HG03521 (cell line): Measurements from ENCODE around the gene ANKRD29.

Source experiments
- ATAC-seq: cut with Tn5 transposase; IDR thresholded peaks from one replicate; pipeline ENCODE4 v1.9.1; 2021; ENCODE audit warnings: mild to moderate bottlenecking, moderate library complexity; ENCODE audit not compliant: unreplicated experiment

The ANKRD29 gene

DNA sequence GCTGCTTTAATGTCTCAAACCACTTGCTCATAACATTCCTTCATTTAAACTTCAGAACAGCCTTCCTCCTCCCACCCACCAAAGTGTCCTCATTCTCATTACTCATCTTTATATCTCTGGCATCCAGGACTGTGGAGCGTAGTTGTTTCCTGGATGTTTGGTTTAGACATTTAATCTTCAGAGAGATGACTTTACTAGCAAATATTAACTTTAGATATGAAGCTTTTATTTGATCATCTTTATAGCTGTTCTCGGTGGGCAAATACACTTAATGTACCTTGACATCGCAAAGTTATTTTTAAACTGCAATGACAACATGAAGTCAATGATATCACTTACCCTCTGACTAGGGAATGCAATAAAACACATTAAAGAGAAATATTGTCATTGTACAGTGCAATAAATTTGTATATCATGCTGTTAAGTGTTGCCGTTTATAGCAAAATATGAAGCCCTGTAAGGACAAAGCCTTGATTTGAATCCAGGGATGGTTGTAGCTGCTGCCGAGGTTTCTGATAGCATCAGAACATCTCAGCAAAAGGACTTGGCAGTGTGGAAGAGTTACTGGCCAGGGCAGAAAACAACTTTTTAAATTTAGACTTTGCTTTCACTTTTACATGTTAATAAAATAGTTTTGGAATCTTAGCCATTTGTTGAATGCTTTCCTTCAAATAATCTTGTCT is 21.9 kb upstream of the ANKRD29 start:
- no peak for ATAC-seq

DNA sequence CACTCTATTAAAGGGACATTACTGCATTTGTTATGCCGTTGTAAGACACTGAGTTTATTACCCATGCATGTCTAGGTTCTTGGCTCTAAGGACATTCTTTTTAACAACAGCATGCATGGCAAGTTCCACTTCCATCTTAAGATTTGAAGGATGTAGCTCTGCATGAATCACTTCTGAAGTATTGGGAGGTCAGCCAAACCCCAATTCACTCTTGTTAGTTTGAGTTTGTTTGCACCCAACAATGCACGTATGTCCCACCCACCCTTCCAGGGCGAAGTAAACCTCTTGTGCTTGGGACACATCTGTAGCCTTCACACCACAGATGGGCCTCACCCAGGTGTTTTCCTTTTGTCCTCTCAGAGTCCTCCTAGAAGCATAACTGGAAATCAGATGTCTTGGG is 21.0 kb upstream of the ANKRD29 start:
- ATAC-seq, result no peak

DNA sequence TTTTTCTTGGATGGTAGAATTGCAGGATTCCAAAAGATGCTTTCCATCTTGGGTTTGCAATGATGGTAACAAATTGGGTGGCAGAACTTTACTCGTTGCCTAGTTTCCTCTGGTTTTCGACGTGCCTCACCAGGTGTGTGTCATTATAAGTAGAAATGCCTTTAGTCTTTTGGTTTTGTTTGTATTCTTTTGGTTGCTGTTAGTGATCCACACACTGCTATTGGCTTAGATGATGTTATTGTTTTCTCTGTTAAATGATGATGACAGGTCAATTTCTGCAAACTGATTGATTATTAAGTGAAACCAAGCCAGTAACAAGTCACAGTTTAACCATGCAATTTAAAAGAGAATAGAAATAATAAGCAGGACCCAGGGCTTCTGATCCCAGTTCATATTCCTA is 20.4 kb upstream of the ANKRD29 start:
- no peak for ATAC-seq

DNA sequence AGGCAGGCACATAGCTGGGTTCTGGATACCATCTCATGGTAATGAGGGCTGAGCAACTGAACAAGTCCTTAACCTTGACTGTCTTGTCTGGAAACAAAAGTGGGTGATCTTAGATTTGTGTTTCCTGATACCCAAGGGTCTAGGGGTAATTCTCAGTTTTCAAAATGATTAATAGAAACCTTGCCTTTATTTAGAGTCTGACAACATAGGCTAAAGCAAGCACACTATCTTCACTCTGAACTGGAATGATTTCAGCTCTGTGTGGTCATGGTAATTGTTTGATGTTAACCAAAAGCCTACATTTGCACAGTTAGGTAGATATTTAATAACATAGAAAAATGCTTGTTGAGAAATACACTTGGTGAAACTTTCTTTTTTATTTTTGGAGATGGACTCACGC is 19.8 kb upstream of the ANKRD29 start:
- ATAC-seq, result no peak

DNA sequence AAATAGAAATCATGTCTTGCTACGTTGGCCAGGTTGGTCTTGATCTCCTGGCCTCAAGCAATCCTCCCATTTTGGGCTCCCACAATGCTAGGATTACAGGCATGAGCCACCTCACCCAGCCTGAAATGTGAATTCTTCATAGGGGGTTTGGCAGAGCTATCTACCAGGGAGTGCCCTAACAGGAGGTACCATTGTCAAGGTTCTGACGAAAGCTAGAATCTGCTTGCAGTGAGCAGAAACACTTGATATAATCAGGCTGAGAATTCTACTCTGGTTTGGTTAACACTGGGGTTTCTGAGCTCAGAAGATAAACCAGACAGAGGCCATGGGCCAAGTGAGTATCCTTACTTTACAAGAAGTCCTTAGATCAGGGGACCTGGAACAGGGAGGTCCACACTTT is 19.3 kb upstream of the ANKRD29 start:
- no peak for ATAC-seq

DNA sequence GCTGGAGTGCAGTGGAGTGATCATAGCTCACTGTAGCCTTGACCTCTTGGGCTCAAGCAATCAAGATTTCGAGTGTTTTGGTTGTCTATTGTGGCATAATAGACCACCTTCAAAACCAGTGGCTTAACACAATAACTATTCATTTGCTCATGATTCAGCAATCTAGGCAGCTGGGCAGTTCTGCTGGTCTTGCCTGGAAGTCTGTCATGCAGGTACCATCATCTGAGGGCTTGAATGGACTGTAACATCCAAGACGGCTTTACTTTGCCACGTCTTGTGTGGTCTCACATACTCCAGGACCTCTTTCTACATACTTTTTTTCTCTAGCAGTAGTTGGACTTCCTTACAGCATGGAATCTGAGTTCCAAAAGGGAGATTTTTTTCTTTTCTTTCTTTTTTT is 13.2 kb upstream of the ANKRD29 start:
- ATAC-seq, result no peak

DNA sequence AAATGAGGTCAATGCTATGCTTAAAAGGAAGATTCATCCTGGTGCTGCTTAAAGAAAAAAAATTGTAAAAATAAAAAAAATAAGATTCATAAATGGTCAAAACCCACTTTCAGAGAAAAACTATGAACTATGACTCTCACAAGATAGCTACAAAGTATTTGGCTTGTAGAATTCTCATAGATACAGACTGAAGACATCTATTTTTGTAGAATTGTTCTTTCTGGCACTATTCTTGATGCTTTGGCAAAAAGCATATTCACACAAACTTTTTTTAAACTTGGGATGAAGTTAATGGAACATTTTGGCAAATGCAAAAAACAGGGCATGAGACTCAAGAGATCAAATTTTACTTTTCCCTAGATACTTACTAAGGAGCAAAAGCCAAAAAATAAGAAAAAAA is 12.5 kb upstream of the ANKRD29 start:
- ATAC-seq, result no peak

DNA sequence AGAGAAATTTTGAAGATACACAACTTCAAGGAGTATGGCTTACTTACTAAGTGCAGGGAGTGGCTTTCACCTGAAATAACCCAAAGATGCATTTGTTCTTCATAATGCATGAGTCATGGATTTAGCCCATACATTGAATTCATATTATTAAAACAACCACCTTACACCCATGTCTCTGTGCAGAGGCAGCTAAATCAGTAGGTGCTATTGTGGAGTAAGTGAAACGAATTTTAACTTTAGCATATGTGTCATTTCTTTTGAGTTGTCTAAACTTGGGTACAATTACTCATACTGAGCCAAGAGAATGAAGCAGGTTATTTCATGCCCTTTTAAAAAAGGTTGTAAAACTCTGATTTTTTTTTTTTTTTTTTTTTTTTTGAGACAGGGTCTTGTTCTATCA is 11.0 kb upstream of the ANKRD29 start:
- ATAC-seq, result no peak

DNA sequence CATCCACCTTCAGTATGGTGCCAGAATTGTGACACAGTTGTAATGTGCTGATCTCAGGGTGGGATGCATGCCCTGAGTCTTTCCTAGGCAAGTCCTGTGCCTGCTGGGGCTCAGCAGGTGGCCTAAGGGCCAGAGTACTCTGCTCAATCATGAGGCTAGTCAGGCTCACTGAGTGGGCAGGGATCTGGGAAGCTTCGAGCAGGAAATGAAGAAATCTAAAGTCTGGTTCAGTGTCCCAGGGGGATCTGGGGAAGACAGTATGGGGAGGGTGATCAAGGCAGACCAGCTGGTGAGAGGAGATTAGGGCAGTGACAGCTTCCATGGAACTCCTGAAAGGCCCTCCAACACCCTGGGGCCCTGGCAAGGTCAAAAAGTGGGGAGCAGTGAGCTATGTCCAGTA is 8.9 kb upstream of the ANKRD29 start:
- no peak for ATAC-seq

DNA sequence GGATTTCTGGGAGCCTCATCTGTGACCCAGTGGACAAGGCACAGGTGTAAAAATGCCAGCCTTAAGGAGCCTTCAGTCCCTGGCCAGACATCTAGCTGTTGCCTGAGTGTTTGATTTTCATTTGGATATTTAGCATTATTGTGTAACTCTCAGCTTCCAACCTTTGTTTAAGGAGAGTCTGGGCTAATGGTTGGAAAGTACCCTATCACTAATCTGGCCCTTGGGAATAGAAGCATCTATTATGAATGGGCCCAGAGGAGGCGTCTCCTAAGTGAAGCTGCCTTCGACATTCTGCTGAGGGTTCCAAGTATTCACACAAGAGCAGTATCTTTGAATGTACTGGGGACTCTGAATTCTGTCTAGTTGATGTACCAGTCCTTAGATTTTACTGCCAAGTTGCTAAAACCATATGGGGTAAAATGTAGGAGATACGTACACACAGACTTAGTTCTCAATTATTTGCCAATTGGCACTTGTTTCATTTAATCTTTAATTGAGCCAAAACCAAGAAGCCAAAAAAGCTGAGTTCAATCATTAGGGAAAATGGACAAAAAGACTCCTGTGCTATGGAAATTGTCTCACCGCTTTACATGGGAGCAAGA is 7.2 kb upstream of the ANKRD29 start:
- ATAC-seq, result no peak

DNA sequence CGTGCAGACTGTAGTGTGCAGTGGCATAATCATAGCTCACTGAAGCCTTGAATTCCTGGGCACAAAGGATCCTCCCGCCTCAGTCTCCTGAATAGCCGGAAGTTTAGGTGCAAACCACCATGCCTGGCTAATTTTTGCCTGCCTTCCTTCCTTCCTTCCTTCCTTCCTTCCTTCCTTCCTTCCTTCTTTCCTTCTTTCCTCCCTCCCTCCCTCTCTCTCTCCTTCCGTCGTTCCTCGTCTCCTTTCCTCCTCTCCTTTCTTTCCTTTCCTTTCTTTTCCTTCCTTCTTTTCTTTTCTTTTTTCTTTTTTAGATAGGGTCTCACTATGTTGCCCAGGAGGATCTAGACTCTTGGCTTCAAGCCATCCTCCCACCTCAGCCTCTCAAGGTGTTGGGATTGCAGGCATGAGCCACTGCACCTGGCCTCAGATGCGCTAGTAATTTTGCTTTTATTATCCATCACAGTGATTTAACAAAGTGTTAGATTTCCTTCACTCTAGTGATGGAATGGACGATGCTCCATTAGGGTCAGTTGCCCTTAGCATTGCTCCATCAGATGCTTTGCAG is 6.6 kb upstream of the ANKRD29 start:
- ATAC-seq, result no peak

DNA sequence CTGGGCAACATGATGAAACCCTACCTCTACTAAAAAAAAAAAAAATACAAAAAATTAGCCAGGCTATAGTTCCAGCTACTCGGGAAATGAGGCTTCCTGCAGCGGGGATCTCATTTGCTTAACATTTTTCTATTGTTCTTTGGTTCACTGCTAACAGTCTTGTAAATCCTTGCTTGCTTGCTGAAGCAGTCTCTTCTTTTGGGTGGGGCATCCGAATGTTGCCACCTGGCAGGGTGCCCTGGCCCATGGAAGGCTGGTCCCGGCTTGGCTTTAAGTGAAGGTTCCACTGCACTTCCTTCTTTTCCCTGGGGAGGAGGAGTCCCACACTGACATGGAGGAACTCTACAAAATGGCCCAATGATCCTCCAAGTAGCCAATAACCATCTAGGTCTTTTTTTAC is 6.0 kb upstream of the ANKRD29 start:
- ATAC-seq, result no peak

DNA sequence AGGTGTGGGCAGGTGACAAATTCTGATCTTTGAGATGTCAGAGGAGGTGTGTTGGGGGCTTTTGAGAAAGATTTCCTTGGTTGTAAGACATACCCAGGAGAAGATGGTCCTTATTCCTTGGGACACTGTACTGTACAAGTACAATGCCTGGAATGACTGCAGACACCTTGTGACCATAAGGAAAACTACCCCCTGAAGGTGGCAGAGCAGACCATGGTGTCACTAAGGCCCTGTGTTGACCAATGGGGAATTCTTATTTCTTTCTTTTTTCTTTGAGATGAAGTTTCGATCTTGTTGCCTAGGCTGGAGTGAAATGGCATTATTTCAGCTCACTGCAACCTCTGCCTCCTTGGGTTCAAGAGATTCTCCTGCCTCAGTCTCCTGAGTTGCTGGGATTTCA is 4.4 kb upstream of the ANKRD29 start:
- no peak for ATAC-seq

DNA sequence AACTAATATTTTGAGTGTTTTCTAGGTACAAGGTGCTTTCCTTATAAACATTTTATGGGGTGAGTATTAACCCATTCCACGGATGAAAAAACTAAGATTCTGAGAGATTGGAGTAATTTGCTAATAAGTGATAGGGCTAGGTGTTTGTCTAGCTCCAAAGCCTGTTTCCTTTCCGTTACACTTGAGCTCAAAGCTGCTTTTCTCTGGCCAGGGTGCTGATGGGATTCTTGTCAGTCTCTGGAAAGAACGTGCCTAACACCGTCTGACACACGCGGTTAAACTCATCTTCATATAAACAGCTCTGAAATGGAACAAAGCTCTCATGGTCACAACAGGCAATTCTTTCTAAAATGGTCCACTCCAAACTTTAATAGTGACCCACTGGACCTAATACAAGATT is 2.0 kb upstream of the ANKRD29 start:
- ATAC-seq, result no peak

DNA sequence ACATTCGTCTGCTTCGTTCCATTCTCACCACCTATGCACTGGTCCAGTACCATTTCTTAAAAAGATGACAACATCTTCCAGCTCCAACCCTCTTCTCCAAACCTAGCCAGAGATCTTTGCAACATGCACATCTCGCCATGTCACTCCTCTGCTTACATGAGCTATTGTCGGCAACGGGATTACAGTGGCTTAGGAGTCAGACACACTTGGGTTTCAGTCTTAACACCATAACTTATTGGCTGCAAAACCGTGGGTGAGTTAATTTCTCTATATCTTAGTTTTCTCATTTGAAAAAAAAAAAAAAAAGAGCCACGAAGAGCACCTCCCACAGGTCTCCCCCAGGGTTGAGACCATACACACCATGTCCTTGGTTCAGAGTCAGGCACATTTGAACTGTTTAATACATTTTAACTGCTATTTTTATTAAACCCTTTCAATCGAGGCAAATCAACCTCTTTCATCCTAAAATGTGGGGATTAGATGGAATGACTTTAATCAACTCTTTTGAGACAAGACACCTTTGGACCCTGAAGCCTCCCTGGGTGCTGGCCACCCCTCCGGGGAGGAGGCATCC is 889 bp downstream of the ANKRD29 start:
- ATAC-seq, result no peak

DNA sequence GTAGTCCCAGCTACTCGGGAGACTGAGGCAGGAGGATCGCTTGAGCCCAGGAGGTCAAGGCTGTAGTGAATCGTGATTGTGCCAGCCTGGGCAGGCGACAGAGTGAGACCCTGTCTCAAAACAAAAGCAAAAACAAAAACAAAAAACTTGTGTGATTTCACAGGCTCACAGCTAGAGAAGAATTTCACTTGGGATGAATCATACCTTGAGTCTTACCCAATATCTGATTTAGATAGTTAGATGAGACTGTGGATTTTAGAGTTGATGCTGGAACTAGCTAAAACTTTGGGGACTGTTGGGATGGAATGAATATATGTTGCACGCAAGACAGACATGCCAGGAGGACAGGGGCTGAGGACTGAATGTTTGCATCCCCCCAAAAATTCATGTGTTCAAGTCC is 4.4 kb downstream of the ANKRD29 start:
- ATAC-seq, result no peak

DNA sequence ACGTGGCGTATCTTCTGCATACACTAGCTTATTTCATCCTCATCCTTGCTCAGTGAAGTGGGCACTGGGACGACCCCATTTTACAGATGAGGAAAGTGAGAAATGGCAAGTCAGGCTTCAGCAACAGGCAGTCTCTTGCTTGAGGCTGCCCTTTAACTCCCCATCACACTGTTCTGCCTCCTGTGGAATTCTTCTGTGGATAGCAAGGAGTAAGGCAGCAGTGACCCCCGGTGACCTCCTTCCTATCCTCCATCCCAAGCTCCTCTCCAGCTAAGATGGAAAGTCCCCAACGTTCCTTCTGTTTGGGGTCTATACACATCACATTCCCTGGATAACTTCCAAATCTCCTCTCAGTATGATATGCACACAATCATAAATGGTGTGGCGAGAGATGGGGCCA is 10.5 kb downstream of the ANKRD29 start:
- ATAC-seq, result no peak

DNA sequence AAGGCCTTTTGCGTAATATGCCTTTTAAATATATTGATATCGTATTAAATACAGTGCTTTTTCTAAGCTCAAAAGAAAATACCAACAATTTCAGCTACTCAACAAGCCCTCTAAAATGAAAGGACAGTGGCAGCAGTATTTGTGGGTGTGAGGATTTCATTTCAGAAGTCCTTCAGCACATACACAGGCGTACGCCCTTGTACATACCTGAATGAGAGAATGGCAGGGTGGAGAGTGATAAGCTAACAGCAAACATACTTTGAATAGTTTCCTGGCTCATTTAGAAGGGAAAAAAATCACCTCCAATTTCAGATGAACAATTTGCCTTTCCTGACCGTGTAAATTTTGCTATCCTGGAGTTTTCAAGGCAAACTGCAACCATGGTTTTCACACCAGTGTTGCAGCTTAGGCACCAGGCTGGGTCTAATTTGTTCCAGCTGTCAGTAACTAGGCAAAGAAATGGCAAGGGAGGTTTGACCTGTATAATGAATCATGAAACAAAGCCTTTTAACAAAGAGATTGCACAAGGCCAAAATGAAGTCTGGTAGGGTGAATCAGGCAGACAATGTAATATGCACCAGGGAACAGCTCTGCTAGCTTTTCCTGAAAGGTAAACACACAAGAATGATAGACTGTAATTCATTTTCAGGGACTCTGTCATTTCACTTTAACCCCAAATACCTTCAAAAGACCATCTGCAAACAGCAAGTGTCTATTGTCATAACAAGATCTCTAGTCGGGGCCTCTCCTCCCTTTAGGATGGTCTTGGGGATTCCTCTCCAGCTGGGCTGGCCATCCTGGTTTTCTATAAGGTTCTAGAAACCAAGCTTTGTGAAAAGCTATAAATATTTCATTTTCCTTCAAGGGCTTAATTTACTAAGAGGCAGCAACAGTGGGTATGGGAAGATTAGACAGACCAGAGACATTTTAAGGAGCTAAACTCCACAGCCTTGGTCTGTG is 11.5 kb downstream of the ANKRD29 start:
- no peak for ATAC-seq

DNA sequence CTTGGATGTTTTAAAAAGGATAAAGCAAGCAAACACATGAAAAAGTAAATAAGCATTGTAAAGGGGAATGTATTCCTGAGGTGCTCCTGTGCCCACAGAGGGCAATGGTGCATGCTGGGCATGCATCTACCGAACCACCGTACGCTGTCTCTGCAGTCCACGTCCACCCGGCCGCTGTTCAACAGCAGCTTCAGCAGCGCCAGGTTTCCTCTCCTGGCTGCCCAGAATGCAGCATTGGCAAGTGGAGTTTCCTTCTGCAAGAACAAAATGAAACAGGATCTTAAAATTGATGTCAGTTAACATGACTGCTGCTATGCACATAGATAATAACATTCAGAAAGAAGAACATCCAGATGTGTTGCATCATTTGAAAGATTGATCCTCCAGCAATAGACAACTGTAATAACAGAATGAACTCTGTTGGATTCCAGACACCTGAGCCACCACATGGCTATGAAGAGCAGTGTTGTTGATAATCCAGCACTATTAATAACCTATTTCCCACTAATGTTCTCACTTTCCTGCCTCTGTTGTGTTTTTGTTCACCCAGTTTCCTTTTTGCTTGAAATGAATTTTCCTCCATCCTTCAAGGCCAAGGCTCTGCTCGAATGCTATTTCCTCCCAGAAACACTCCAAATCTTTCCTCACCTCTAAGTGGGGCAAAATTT is 13.6 kb downstream of the ANKRD29 start:
- ATAC-seq, result no peak

DNA sequence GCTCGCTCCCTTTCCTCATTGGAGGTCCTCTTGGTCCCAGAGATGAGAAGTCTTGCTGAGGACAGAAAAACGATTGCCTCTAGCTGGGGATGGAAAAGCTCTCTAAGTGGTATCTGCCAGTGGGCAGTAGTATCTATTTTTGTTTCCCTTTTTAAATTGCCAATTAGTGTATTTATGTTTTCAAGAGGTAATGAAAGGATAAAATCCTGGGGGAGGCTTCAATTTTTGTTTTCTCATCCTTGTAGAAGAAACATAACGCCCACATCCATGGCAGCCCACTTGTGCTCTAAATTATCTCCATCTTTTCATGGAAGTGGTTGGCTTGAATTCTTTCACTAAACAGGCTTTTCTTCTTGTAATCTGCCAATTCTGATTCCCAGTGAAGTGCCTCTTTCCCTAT is 14.3 kb downstream of the ANKRD29 start:
- no peak for ATAC-seq

DNA sequence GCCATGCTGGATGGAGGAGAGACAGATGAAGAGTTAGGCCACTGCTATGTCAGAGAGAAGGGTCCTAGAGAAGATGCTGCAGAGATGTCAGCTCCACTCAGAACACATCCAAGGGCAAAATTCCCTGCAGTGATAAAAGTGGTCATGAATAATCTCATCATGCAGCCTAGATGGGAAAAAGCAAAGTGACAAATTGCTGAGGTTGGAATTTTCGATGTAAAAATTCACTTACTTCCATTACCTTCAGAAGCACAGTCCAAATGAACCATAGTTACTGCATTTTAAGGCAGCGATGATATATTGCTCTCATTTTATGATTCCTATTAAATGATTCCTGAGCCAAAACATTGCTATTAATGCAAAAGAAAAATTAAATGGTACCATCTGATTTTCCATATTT is 16.4 kb downstream of the ANKRD29 start:
- no peak for ATAC-seq
